ENCODE data around the gene GULP1. TPM values are rescaled to one million over a fixed set of nuclear protein-coding genes. Genes with fewer than 3 reads are reported as not detected.

Gene GULP1
- total RNA-seq, 1 donor, result 21.7 TPM

DNA sequence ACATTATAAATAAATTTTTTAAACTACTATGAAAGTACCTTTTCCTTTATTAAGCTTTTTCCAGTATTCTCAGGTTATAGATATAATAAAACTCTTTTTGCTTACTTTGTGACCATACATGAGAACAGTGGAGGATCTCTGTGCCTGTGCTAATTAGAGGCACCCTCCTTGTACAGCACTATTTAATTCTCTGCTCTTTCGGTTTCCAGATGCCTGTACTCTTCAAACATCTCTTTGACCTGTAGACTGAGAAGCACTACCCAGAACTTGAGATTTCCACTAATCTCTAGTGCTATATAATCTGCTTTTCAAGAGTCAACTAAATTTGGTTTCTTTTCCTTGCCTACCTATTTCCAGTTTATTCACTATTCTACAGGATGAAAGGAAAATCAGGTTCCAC, 131.1 kb downstream of the GULP1 start:
- no peak overlapping the region for H2AFZ ChIP-seq (ENCODE audit: low read length)
- TF ChIP-seq, protein P1, sequence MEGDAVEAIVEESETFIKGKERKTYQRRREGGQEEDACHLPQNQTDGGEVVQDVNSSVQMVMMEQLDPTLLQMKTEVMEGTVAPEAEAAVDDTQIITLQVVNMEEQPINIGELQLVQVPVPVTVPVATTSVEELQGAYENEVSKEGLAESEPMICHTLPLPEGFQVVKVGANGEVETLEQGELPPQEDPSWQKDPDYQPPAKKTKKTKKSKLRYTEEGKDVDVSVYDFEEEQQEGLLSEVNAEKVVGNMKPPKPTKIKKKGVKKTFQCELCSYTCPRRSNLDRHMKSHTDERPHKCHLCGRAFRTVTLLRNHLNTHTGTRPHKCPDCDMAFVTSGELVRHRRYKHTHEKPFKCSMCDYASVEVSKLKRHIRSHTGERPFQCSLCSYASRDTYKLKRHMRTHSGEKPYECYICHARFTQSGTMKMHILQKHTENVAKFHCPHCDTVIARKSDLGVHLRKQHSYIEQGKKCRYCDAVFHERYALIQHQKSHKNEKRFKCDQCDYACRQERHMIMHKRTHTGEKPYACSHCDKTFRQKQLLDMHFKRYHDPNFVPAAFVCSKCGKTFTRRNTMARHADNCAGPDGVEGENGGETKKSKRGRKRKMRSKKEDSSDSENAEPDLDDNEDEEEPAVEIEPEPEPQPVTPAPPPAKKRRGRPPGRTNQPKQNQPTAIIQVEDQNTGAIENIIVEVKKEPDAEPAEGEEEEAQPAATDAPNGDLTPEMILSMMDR (IDR thresholded peaks at IDR 0.05; ENCODE audit: extremely low read depth, low read depth, low read length), result no peak
- no peak overlapping the region for H3K27ac ChIP-seq (ENCODE audit: low read depth, low read length)
- no peaks in the 10 kb centered on the region for H3K9me3 ChIP-seq (ENCODE audit: low read depth, low read length)
- H3K36me3 ChIP-seq (ENCODE audit: insufficient read depth, low read length), result no peaks in the 10 kb centered on the region
- no peak overlapping the region for H3K4me2 ChIP-seq (ENCODE audit: insufficient read depth, low read length)
- DNase-seq (ENCODE audit: insufficient read length, low spot score, missing footprints), result no peak
- no peaks in the 10 kb centered on the region for H3K4me1 ChIP-seq (ENCODE audit: insufficient read depth, low read length)
- H3K27me3 ChIP-seq (ENCODE audit: insufficient read depth, low read length), result no peaks in the 10 kb centered on the region
- no peak overlapping the region for H3K4me3 ChIP-seq (ENCODE audit: insufficient read depth, low read length)
- H3K79me2 ChIP-seq (ENCODE audit: insufficient read depth, low read length), result no peaks in the 10 kb centered on the region
- no peaks in the 10 kb centered on the region for H4K20me1 ChIP-seq (ENCODE audit: insufficient read depth, low read length)

DNA sequence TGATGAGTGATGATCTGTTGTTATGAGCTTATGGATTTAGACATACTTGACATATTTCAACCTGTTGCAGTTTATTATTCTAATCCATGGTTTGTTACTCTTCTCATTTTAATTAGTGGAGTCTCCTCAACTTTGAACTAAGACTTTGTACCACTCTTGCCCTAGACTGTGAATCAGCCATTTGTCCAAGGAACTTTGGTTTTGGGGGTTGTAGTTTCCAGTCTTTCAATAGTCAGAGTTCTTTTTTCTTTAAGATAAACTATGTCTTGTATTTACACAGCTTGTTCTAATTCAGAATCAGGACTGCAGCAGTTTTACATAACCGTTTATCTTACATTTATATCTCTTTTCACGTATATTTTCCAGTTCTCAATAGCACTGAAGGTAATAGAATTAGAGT, 133.6 kb downstream of the GULP1 start:
- Histone ChIP-seq H4K20me1 (ENCODE audit: insufficient read depth, low read length) (no peaks in the 10 kb centered on the region), H3K36me3 (ENCODE audit: insufficient read depth, low read length) (no peaks in the 10 kb centered on the region), H3K9me3 (ENCODE audit: low read depth, low read length) (no peaks in the 10 kb centered on the region), H3K79me2 (ENCODE audit: insufficient read depth, low read length) (no peaks in the 10 kb centered on the region), H3K4me3 (ENCODE audit: insufficient read depth, low read length) (no peak overlapping the region), H3K27me3 (ENCODE audit: insufficient read depth, low read length) (no peaks in the 10 kb centered on the region), H3K27ac (ENCODE audit: low read depth, low read length) (no peak overlapping the region), H3K4me1 (ENCODE audit: insufficient read depth, low read length) (no peaks in the 10 kb centered on the region), H3K4me2 (ENCODE audit: insufficient read depth, low read length) (no peak overlapping the region), H2AFZ (ENCODE audit: low read length) (no peak overlapping the region)
- TF ChIP-seq, protein P1 (IDR thresholded peaks at IDR 0.05; ENCODE audit: extremely low read depth, low read depth, low read length), result no peak
- no peak for DNase-seq (ENCODE audit: insufficient read length, low spot score, missing footprints)

DNA sequence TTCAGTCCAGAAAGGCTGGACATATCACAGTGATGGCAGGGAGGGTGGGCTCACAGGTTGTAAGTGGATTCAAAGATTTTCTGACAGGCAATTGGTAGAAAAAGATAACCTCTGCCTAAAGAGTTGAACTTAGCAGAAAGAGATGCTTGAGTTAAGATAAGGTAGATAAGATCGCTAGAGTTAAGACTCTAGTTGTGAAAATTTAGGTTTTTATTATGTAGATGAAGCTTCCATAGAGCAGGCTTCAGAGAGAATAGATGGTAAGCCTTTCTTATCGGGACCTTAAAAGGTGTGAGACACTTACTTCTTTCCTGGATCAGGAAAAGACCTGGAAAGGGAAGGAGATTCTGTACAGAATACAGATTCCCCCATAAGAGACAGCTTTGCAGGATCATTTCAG, 134.4 kb downstream of the GULP1 start:
- H3K27me3 ChIP-seq (ENCODE audit: insufficient read depth, low read length), result no peaks in the 10 kb centered on the region
- no peak overlapping the region for H3K4me2 ChIP-seq (ENCODE audit: insufficient read depth, low read length)
- no peaks in the 10 kb centered on the region for H3K4me1 ChIP-seq (ENCODE audit: insufficient read depth, low read length)
- no peak overlapping the region for H2AFZ ChIP-seq (ENCODE audit: low read length)
- DNase-seq (ENCODE audit: insufficient read length, low spot score, missing footprints), result no peak
- H3K36me3 ChIP-seq (ENCODE audit: insufficient read depth, low read length), result no peaks in the 10 kb centered on the region
- H4K20me1 ChIP-seq (ENCODE audit: insufficient read depth, low read length), result no peaks in the 10 kb centered on the region
- no peaks in the 10 kb centered on the region for H3K79me2 ChIP-seq (ENCODE audit: insufficient read depth, low read length)
- TF ChIP-seq, protein P1 (IDR thresholded peaks at IDR 0.05; ENCODE audit: extremely low read depth, low read depth, low read length), result no peak
- H3K9me3 ChIP-seq (ENCODE audit: low read depth, low read length), result no peaks in the 10 kb centered on the region
- no peak overlapping the region for H3K27ac ChIP-seq (ENCODE audit: low read depth, low read length)
- H3K4me3 ChIP-seq (ENCODE audit: insufficient read depth, low read length), result no peak overlapping the region

DNA sequence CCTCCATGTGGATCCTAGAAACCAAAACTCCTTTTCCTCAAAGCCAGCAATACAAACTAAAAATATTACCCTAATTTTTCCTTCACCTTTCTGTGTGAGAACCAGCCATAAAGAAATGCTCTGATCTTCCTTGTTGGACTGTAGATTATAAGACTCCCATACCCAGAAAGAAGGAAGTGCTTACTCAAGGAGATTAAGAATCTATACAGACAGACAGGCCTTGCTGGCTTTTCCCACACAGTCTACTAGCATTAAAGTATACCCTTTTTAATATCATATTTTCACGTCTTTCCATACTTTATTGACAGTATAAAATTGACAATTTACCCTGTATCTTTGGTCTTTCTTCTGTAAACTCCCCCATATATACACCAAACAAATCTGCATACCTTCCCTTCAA, 139.0 kb downstream of the GULP1 start:
- Histone ChIP-seq H3K9me3 (ENCODE audit: low read depth, low read length) (no peaks in the 10 kb centered on the region), H4K20me1 (ENCODE audit: insufficient read depth, low read length) (no peaks in the 10 kb centered on the region), H3K79me2 (ENCODE audit: insufficient read depth, low read length) (no peaks in the 10 kb centered on the region), H2AFZ (ENCODE audit: low read length) (no peak overlapping the region), H3K27ac (ENCODE audit: low read depth, low read length) (no peak overlapping the region), H3K4me3 (ENCODE audit: insufficient read depth, low read length) (no peak overlapping the region), H3K27me3 (ENCODE audit: insufficient read depth, low read length) (no peaks in the 10 kb centered on the region), H3K4me2 (ENCODE audit: insufficient read depth, low read length) (no peak overlapping the region), H3K4me1 (ENCODE audit: insufficient read depth, low read length) (no peaks in the 10 kb centered on the region), H3K36me3 (ENCODE audit: insufficient read depth, low read length) (no peaks in the 10 kb centered on the region)
- TF ChIP-seq, protein P1 (IDR thresholded peaks at IDR 0.05; ENCODE audit: extremely low read depth, low read depth, low read length), result no peak
- no peak for DNase-seq (ENCODE audit: insufficient read length, low spot score, missing footprints)
